GM12874 (cell line): ENCODE data around the gene SIX1.

ENCODE experiments used
- CTCF ChIP-seq: IDR thresholded peaks from 2 replicates; pipeline ENCODE4 v1.5.1; 2011; ENCODE audit warnings: low read depth, mild to moderate bottlenecking, control low read depth, low read length, moderate library complexity; ENCODE audit not compliant: insufficient read depth

Gene SIX1

GRCh38 chr14:60654334-60654821 is 5.1 kb upstream of the SIX1 start:
- TF ChIP-seq CTCF, result no peak

GRCh38 chr14:60653701-60654161 is 4.5 kb upstream of the SIX1 start:
- TF ChIP-seq CTCF, result no peak

GRCh38 chr14:60652674-60653651 is 3.7 kb upstream of the SIX1 start:
- no peak for TF ChIP-seq CTCF

- no peak for TF ChIP-seq CTCF
Observed at GRCh38 chr14:60651796-60652673, 2.8 kb upstream of the SIX1 start.

GRCh38 chr14:60651086-60651795 is 2.0 kb upstream of the SIX1 start:
- no peak for TF ChIP-seq CTCF

- no peak for TF ChIP-seq CTCF
Observed at GRCh38 chr14:60650373-60650961, 1.2 kb upstream of the SIX1 start.
